ENCODE measurements around the gene PARN.
A peak's percentile ranks its signal among the peaks of the same experiment; 100 is the strongest.
"Not testable (repeated sequence)": the region's sequence is repeated elsewhere in the genome, so short reads cannot be mapped to it uniquely, and the experiment has no call there.

The PARN gene

DNA sequence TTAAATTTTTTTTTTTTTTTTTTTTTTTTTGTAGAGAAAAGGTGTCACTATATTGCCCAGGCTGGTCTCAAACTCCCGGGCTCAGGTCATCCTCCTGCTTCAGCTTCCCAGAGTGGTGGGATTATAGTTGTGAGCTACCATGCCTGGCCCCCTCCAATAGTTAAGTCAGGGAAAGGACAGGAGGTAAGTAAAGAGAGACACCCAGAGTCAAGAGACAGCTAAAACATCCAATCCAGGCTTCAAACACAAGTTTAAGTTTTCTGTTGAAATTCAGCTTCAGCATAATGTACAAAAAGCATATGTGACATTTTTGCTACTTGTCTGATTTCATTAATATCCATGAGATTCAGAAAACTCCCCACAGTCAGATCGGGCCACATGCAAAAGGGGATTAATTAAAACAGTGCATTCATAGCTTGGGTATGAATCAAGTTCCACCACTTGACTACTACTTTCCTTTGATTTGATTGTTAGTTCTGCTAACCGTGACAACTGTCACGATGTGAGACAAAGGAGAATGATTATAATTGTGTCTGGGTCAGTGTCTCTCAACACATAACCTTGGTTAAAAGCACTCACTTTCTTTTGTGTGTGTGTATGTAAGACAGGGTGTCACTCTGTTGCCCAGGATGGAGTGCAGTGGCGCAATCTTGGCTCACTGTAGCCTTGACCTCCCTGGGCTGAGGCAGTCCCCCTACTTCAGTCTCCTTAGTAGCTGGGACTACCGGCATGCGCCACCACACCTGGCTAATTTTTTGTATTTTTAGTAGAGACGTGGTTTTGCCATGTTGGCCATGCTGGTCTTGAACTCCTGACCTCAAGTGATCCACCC is 184.9 kb downstream of the PARN start:
- DNase-seq = no peak

DNA sequence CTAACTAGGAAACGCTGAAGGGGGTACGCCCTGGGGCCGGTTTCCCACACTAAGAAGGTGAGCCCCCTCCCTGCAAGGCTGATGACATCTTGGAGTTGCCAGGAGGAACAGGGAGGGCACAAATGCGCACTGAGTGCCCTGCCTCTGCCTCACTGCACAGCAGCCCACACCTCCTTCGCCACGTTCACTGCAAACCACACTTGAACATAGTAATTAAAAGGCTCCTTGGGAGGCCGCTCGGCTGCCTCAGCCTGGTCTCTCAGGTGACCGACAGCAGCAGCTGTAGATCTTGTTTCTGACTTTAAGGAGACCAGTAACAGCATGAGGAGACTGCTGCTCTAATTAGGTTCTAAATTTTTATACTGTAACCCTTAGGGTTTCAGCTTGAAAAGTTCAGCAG is 188.5 kb downstream of the PARN start:
- DNase-seq = not testable (repeated sequence)

DNA sequence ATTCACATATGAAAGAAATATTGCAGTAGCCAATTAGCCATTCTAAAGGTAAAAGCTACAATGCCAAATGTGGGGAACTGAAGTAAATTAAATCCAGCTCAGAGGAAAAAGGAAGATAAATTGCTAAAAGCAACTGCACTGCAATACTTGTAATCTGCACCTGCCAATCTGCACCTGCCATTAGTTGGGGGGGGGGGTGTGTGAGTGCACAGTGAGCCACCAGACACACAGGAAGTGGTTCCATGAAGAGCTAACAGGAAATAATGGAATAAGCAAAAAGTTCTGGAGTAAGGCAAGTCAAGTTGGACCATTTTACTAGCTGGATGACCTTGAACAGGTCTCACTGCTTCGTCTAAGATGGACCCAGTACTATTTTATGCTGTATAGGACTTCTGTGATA is 191.8 kb downstream of the PARN start:
- DNase-seq = no peak

DNA sequence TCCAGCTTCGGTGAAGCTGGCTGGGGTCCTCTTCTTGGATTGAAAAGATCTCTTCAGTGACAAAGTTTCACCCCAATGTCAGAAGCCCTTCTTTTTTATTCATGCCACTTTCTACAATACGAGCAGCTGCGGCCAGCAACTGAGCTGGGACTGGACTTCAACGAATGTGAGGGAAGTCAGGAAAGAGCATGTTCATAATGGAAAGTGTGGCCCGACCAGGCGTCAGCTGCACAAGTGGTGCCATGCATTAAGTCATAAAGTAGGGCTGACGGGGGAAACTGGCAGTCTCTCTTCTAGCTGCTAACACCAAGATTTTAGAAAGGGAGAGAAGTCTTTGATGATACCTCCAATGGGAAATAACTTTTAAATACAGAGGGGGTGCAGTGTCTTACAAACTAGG is 192.6 kb downstream of the PARN start:
- peak in 1 of 56 donors; percentile 2 for DNase-seq

DNA sequence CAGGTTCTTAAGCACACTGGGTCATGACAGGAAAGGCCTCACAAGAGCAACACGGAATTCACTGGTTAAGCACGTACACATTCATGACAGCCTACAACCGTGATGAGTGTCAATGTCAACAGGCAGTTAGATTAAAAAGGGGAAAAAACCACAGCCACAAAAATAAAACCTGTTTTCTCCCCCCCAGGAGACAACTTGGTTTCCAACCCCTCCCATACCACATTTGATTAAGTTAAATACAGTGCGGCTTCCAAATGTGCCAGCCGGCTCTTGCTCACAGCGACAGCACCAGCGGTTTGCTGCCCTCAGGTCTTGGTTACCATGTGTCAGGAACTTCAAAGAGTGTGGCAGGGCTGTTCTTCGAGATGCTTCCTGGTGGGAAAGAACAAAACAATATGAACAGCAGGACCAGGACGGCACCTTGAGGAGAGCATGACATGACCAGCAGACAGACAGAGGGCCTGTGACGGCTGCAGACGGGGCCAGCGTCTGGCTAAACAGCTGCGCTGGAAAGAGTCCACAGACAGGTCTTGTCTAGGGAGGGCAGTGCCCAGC is 193.6 kb downstream of the PARN start:
- peak in 9 of 56 donors; percentile 5 to 29 (median 16) for DNase-seq

DNA sequence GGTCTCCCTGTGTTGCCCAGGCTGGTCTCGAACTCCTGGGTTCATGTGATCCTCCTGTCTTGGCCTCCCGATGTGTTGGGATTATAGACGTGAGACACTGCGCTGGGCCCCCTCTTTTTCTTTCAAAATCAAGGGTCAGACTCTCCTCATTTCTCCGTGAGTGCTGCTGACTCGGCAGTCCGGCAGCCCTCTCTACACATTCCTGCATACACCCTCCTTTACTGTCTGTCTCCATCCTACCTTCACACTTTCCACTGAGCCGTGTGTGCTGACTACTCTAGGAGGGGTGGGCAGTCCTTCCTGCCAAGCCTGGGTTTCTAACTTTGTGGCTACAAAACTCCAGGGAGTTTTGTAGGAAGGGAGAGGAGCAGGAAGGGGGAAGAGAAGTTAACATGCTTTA is 195.2 kb downstream of the PARN start:
- no peak for DNase-seq

DNA sequence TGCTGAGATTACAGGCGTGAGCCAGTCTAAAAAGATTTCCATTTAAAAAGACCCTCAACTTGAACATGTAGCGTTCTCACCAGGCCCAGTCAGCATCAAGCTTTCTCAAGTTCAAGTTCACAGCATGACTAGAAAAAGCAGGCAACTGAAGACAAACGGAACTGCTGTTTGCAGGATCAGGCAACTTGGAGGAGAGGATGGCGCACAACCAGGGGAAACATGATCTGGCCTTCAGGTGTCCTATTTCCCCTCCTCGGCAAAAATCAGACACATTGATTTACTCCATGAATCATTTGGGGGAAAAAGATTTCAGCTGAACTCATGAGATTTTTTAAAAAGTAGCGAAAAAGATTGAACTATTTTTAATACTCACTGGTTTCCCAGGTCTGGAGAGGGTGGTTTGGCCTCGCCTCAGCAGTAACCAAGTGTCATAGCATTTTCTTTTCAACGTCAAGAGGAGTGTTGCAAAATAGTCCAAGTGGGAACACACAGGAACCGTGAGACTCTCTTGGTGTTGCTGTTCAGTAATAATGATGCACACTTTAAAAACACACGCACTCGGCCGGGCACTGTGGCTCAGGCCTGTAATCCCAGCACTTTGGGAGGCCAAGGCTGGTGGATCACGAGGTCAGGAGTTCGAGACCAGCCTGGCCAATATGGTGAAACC is 201.0 kb downstream of the PARN start:
- DNase-seq = not testable (repeated sequence)

DNA sequence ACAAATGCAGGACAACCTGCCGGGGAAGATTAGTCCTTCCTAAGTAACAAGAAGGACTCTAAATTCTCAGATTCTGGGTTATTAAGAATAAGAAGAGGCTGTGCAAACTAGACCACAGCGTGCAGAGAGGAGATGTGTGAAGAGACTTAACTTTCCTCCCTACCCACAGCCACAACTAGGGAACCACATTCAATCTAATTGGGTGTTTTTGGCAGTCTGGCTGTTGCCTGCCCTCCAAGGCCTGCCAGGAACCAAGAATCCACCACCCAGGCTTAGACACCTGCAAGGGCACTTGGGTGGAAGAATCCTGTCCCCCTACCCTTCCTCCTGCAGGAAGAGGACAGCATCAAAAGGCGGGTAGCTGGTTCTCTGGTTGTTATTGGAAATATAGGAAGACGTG is 202.0 kb downstream of the PARN start:
- DNase-seq = peak in 2 of 56 donors; percentile 10 to 25

DNA sequence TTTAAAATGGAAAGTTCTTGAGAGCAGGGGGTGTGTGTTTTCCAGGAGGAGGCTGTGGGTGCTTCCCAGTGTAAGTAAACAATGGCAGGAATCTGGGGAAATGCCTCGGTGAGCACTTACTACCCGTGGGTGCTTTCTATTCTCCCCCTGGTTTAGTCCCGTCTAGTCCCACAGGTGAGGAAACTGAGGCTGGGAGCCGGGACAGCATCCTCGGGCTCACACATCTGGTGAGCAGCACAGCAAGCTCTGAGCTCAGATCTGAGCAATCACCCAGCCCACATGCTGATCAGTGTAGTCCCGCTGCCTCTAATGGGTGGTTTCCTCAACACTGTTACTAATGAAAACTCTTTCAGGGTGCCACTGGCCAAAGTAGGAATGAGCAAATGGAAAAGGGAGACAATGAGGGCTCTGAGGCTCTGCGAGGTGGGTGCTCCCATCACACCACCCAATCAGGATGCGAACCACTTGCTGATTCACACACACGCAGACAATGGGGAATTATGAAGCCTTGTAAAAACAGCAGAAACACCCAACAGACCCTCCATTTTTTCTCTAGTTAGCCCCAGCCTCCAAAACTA is 202.6 kb downstream of the PARN start:
- DNase-seq = peak in 47 of 56 donors; percentile 2 to 79 (median 55)

DNA sequence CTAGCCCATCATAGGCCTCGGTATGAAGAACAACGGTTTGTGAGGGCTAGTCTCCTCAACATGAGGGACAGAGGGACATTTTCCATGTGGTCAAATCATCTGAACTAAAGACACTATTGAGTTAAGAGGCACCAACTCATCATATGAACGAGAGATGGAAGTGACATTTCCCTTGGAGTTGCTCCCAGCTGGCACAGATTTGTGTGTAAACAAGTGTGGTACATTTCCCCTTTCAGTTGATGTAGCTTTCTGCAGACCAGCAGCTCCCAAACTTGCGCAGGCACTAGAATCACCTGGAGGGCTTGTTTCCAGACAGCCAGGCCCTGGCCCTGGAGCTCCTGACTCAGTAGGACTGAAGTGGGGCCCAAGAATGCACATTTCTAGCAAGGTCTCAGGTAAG is 205.5 kb downstream of the PARN start:
- no peak for DNase-seq

DNA sequence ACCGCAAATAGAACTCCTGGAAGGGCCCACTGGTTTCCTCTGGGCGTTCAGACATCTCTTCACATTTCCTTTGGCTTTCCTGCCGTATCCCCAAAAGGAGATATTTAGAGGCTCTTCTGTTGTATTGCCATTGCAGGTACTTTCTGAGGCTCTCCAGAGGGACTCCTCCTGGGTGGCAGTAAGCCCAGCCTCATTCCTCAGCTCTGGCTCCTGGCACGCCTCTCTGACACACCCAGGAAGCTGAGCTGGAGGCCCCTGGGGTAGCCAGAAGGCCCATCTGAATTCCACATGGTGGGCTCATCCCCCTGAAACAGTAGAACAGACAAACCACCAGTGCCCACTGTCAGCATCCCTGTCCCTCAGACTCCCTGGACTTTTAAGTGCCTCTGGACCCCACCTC is 206.7 kb downstream of the PARN start:
- DNase-seq = no peak

DNA sequence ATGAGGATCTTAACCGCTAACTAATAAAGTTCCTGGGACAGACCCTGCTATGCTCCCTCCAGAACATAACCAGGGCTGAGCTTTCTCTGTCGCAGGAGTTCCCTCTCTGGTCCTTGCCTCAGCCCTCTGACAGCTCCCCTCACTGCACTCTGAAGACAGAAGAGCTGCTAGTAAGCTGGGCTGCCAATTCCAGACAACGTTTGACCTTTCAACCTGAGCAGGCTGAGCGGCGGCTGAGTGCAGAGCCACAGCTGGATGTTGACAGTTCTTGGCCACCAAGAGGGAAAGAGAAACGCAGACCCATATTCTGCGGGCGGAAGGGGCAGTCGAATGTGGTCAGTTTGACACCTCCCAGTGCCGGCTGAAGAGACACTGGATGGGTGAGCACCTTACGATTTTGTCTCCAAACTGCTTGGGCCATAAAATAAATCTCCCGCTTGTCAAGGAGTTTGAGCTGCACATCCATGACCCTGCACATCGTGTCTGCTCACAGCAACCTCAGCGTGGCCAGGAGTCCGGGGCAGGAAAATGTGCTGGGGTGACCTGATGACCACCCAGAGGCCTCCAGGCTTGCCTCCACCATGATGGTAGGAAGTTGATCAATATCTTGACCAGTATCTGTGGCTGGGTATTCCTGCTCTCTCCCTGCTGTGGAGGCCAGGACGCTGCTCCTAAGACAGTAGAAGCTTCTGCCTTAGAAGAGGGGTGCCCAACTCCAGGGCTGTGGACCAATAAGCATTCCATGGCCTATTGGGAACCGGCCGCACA is 209.2 kb downstream of the PARN start:
- no peak for DNase-seq

DNA sequence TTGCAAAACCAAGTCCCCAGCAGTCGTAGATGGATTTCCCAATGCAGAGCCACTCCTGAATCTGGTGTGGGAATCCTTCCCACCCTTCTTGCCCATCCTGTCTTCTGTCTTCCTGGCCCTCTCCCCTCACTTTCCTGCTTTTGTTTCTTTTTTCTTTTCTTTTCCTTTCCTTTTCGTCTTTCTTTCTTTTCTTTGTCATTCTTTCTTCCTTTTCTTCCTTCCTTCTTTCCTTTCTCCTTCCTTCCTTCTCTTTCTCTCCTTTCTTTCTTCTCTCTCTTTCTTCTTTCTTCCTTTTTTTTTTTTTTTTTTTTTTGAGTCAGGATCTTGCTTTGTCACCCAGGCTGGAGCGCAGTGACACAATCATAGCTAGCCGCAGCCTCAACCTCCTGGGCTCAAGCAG is 209.8 kb downstream of the PARN start:
- not testable (repeated sequence) for DNase-seq

DNA sequence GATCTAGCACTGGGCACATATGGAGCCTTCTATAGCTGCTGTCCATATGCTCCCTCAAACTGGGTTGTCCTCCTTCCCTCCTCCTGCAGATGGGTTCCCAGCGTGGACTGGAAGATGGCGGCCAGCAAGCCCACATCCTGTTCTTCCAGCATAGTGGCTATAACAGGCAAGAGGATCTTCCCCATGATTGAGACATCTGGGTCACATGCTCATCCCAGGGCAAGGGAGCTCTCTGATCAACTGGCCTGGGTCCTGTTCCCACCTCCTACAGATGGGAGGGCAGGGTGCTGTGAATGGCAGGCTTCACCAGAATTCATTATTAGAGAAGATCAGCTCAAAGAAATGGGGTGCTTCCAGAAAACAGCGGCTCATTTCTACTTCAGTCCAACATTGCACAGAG is 210.2 kb downstream of the PARN start:
- no peak for DNase-seq

DNA sequence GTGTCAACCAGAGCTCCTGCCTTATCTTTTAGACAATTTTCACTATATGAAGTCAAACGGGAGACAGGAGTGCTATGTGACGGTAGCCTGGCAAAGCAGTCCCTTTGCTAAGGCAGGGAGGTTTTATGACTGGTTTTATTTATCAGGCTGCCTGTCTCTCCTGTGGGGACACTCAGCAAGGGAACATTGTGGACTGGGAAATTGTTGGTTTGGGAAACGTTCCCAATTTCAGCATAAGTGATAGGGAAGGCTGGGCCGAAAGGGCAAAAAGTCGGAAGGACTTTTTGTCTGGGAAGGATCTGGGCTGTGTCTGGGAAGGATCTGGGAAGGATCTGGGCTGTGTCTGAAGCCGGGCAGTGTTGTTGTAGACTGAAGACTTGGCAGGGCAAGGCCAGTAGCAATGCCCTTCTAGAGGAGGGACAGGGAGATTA is 211.2 kb downstream of the PARN start:
- no peak for DNase-seq

DNA sequence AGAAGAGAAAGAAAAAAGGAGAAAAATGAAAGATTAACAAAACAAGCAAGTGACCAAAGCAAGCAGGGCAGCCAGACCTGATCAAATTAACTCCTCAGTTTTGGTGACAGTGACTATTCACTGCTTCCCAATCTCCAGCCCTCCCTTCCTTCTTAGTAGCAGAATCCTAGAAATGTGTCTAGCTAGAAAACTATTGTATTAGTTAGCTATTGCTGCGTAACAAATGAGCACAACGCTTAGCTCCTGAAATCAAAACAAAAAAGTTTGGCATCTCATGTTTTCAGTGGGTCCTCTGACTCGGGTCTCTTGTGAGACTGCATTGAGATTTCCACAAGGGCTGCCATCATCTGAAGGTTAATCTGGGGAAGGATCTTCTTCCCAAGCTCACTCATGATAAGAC is 213.9 kb downstream of the PARN start:
- no peak for DNase-seq

DNA sequence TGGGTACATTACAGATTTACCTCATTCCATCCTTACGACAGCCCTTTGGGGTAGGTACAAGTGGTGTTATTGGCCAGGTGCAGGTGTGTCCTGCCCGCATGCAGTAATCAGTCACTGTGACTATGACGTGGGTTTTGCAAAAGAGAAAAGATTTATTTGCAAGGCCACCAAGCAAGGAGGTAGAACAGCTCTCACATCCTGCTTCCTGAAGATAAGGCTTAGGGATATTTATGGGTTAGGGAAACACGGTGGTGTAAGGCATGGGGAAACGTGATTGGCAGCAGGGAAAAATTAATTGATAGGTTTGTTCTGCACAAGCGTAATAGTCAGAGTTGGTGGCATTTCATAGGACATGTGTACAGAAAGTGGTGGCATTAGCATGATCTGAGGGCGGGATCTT is 214.8 kb downstream of the PARN start:
- DNase-seq = no peak

DNA sequence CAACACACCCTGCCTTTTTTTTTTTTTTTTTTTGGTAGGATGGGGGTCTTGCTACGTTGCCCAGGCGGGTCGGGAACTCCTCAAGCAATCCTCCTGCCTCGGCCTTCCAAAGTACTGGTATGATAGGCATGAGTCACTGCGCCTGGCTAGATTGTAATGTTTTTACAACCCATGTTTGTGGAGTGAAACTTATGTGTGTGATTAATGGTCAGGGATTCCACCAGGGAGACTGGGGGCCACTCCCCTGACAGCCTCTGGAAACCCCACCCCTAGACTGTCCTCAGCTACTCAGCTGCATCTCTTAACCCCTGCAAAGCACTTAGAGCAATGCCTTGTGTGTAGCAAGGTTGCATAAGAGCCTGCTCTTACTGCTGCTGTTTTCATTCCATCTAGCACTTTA is 220.5 kb downstream of the PARN start:
- DNase-seq = no peak

DNA sequence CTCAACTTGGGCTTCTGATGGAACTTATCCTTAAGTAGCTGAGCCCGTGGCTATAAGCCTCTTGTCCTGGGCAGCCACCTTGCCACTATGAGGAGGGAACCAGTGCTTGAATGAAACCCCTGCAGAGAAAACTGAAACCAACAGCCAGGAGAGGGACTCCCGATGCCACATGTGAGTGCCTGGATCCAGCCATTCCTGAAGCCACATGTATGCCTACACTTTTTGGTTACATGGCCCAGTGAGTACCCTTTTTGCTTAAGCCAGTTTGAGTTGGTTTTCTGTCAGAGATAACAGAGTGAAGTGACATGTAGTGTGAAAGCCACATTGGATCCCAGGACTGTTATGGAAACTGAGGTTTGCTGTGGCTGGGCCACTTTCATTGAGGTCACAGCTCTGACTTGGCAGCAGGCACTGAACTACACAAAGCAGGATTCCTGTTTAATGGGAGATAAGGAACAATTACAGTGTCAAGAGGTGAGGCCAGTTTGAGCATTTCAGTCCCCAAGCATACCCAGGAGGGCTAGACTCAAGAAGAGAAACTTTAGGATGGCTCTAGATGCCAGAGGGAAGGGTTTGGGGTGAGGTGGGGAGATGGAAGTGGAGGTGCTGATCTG is 222.2 kb downstream of the PARN start:
- no peak for DNase-seq

DNA sequence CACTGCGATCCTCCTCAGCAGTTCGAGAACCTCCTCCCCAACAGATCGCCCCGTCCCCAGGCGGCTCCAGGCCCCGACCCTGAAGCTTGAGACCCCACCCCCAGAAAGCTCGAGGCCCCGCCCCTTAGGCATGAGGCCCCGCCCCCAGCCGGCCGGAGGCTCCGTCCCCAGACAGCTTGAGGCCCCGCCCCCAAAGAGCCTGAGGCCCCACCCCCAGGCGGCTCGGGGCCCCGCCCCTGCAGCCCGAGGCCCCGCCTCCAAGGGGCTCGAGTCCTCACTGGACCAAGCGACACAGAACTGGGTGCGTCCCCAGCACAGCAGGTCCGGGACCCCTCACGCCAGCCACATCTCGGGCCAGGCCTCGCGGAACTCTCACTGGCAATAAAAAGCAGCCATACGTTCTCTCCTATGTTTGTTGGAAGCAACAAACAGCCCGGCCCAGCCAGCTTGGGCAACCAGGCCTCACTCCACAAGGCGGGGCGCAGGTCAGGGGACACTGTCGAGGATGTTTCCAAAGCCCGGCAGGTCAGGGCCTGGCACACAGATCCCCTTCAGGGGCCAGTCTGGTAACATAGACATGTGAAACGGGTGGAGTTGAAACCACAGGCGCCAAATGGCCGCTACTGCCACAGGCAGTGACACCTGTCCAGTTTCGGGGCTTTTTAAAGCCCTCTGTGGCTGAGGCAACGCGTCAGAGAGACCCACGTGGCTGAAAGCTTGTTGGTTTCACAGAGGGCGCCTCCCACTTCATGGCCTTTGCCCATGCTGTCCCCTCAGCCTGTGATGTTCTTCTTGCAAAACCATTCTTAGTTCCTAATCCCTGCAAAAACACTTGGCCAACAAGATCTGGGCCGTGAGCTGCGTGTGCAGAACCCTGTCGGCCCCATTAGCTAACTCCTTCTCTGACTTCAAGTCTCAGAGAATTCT is 224.2 kb downstream of the PARN start:
- DNase-seq = peak in 2 of 56 donors; percentile 6 to 21
